ENCODE data around the gene OTOP2.

The OTOP2 gene

DNA sequence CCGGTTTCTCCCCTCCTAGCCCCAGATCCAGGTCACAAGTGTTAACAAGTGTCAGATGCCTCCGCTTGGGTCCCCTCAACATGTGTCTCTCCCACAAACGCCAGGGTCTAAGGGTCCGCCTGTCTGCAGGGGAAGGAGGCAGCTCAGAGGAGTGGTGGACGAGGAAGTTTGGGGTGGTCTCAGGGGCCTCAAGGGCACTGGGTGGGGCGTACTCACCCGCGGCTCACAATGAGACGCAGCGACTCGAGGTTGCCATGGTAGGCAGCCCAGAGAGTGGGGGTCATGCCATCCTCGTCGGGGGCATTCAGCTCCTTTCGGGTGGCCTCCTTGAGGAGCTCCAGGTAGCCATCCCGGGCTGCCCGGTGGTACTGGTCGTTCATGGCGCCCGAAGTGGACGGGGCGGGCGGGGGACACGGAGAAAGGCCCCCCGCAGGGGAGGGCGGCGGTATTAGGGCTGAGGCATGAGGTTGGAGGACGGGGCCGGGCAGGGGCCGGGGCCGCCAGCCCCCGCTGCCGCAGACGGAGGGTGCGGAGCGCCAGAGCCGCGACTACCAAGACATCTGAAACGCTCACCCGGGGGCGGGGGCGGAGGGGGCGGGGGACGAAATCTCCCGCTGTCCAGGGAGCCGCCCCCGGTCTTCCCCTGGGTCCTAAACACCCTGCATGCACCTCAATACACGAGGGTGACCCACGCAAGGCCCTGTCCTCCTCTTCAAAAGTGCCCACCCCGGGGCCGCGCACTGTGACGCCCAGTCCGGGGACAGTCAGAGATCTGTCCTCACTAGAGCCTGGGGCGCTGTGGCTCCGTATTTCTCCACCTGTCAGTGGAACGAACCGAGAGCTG, 1.2 kb upstream of the OTOP2 start, which contains the start of gene USH1G:
TSS of gene USH1G (minus strand) at position 562 of the 844 bp plus-strand sequence. CDS start at position 380, 182 bp downstream.
- peak; percentile 45 for DNase-seq (ENCODE audit: insufficient read length, low spot score)
- no peak for FAIRE-seq

DNA sequence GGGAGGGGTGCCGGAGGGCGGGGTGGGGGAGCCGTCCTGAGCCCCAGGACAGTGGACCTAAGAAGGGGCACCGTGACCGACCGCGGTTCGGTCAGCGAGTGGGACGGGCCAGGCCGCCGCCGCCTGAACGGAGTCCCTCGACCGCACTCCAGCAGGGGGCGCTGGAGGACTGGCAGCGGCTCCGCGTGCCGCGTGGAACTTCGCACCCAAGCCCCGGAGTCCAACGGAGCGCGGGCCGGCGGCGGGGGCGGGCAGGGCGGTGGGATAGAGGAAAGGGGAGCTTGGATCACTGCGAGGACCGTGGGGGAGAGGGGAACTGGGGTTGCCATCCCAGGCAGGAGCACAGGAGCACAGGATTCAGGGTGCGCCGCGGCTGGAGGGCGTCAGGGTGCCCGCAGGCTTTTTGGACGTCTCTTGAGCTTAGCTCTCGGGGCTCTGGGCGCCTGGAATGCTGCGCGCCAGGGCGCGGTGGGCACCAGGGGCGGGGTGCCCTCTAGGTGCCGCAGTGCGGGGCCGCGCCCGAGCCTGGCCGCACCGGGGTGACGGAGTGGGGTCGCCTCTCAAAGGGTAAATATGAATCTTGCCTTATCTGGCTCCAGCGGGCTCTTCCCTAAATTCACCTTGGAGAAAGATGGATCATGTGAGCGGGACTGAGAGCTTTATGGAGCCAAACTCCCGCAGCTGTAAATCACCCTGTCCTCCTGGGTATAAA, 379 bp upstream of the OTOP2 start:
- FAIRE-seq, result no peak
- DNase-seq (ENCODE audit: insufficient read length, low spot score), result peak; percentile 90

DNA sequence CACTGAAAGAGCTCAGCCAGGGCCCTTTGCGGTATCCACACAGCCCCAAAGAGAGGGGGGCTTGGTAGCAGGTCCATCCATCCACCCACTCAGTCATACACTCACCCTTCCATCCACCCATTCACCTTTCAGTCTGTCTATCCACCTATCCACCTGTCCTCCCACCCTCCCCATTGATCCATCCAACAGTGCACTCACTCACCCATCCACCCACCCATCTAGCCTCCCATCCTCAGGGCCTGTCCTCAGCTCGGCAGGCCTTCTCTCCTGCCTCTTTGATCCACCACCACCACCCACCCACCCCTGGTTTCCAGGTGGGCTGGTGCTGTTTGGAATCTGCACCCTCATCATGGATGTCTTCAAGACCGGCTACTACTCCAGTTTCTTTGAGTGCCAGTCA, 1.2 kb downstream of the OTOP2 start:
- FAIRE-seq, result no peak
- DNase-seq (ENCODE audit: insufficient read length, low spot score), result no peak

DNA sequence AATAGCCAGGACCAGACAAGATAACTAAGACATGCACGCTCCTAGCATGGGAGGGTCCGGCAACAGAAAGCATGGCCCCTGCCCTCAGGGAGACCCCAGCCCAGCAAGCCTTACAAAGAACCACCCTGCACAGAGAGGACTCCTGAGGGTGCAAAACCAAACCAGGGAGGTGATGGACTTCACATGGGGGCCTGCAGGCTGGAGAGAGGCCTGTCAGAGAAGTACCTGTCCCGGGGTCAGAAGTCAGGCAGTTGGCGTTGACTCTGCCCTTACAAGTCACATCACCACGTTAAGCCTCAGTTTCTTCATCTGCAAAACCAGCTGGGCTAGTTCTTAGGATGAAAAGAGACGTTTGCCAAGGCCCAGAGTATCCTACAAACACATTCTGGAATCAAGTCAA, 4.7 kb downstream of the OTOP2 start:
- no peak for DNase-seq (ENCODE audit: insufficient read length, low spot score)
- no peak for FAIRE-seq

DNA sequence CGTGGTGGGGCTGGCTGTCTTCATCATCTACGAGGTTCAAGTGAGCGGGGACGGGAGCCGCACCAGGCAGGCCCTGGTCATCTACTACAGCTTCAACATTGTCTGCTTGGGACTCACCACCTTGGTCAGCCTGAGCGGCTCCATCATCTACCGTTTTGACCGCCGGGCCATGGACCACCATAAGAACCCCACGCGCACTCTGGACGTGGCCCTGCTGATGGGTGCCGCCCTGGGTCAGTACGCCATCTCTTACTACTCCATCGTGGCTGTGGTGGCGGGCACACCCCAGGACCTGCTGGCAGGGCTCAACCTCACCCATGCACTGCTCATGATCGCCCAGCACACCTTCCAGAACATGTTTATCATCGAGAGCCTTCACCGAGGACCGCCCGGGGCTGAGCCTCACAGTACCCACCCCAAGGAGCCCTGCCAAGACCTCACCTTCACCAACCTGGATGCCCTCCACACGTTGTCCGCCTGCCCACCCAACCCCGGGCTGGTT, 6.5 kb downstream of the OTOP2 start:
- FAIRE-seq, result no peak
- DNase-seq (ENCODE audit: insufficient read length, low spot score), result no peak

DNA sequence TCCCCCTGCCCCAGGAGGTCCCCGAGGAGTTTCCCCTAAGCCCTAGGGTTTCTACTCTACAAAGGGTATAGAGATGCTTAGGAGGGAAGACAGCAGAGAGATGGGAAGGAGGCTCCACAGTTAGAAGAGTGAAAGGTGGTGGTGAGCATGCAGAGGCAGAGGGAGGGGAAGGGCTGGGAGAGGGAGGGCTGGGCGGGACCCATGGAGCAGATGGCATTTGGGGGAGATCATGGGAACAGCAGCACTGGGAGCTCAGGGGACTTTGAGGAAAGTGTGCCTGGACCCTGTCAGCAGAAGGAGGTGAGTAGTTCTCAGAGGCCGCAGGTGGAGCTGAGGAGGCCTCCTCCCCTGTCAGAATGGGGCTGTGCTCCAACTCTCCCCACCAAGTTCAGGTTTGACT, 11.0 kb downstream of the OTOP2 start:
- FAIRE-seq, result no peak

DNA sequence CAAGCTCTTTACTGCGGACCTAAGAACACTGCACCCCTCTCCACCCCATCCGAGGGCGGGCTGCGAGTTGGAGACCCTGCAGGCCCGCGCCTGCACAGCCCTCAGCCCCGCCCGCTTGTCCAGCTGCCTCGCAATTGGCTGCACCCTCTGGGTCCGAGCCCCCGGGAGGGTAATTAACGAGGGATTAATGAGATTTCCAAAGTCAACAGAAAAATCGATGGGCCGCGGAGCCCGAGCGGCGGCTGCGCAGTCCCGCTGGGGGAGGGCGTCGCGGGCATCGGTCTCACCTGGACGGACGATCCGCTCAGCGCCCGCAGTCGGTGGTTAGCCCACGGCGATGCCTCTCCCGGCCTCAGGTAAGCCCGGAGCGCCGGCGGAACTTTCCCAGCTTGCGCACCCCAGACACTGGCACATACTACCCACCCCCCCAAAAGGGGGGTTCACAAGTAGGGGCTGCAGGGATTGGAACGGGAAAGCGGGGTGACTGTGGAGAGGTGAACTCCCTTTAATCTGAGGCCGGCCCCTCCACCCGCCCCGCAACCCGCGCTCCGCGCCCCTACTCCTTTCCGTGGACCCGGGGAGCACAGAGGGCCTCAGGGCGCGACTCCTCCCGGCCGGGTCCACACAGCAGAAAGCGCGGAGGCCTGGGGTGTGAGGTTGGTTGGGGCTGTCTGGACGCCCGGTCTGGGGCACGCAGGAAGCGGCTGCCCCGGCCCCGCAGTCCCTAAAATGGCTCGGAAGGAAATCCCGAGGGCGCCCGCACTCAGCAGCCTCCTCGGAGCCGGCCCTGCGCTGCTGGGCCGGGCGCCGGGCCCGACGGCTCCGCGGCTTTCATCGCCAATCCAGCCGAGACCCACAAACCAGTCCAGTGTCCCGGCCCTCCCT, 11.8 kb downstream of the OTOP2 start, which contains the start of gene OTOP3:
TSS of gene OTOP3 (plus strand) at position 314 of the 885 bp plus-strand sequence. CDS start at position 338, 24 bp downstream.
- FAIRE-seq, result no peak
- DNase-seq (ENCODE audit: insufficient read length, low spot score), result no peak

More for the DNA sequence above, 11.0 kb downstream of the OTOP2 start:
- DNase-seq (ENCODE audit: insufficient read length, low spot score), result no peak

DNA sequence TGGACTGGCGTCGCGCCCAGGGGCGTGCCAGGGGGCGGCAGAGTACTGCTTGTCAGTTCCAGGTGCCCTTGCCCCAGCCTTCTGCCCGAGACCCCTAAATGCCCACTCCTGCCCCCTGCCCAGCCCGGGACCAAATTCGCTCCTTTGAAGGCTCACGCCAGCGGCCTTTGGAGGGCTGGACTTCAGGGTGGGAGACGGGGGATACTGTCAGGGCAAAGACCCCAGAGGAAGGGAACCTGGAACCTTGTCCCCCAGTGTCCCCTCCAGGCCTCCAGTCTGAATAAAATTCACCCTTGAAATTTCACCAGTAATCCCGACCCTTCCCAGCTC, 12.4 kb downstream of the OTOP2 start:
- FAIRE-seq, result no peak
- DNase-seq (ENCODE audit: insufficient read length, low spot score), result no peak

DNA sequence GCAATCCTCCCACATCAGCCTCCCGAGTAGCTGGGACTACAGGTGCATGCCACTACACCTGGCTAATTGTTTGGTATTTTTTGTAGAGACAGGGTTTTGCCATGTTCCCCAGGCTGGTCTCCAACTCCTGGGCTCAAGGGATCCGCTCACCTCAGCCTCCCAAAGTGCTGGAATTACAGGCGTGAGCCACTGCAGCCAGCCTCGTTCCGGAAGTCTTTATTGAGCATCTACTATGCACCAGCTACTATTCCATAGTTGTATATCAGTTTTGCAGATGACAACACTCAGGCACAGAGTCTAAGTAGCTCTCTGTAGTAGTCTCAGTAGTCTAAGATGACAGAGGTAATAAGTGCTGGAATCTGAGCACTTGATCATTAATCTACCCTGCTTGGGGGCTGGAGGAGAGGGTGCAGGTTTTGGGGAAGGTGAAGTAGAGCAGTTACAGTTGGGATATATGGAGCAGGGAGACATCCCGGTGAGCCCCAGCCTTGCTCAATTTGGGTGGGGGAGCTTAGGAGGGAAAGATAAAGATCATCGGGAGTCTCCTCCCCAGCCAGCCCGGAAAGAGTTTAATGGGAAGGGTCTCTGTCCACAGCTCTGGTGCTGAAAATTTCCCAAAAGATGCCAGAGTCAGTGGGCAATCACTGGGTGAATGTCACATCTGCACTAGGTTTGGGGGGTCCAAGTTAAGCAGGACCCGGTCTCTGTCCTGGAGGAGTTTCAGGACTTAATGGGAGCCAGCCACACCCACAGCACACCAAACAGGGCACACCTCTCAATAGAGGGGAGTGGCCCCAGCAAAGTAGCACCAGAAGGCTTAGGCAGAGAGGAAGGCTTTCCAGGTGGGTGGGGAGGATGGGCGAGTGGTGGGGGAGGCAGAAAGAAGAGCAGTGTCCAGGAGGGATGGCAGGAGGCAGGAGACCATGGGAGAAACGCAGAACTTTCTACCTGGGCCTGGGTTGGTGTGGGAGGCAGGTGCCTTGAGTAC, 13.3 kb downstream of the OTOP2 start:
- FAIRE-seq, result no peak
- no peak for DNase-seq (ENCODE audit: insufficient read length, low spot score)

DNA sequence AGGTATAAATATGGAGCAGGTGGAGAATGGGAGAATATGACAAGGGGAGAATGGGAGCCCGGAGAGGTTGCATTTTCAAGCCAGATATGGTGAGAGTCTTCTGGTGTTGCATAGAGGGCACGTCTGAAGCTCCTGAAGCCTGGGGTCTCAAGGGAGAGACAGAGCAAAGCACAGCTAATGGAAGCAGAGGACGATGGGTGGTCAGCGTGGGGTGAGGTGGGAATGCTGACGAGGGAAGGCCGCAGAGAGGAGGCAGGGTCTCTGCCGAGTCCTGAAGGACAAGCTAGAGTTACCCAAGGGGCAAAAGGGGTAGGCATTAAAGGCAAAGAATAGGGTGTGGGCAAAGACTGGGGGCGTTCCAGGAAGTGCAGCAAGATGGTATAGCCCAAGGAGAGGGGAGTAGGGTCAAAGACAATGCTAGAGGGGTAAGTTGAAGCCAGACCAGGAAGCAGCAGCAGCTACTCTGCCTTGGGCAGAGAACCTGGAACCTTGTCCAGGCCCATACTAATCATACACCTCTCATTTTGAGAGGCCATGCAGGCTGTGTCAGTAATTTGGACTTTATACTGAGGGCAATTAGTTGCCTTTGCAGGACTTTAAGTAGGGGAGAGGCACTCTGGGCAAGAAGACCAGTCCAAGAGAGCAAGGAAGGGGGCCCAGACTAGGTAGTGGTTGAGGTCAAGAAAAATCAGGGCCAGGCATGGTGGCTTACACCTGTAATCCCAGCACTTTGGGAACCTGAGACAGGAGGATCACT, 14.3 kb downstream of the OTOP2 start:
- no peak for FAIRE-seq
- no peak for DNase-seq (ENCODE audit: insufficient read length, low spot score)

DNA sequence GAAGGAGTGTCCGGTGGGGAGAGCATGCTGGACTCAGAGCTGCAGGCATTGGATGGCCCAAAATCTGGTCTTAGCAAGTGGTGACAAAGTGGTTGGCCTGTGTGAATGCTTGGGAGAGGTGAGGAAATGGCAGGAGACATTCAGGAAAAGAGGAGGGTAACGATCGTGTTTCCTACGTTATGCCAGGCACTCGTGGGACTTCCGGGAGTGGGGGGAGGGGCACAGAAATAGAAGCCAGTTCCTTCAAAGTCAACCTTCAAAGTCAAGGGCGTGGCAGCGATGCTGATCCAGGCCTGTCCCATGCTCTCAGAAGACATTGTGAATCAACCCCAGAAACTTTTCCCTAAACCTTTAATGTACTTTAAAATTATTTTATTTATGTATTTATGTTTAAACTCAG, 15.5 kb downstream of the OTOP2 start:
- DNase-seq (ENCODE audit: insufficient read length, low spot score), result no peak
- no peak for FAIRE-seq

DNA sequence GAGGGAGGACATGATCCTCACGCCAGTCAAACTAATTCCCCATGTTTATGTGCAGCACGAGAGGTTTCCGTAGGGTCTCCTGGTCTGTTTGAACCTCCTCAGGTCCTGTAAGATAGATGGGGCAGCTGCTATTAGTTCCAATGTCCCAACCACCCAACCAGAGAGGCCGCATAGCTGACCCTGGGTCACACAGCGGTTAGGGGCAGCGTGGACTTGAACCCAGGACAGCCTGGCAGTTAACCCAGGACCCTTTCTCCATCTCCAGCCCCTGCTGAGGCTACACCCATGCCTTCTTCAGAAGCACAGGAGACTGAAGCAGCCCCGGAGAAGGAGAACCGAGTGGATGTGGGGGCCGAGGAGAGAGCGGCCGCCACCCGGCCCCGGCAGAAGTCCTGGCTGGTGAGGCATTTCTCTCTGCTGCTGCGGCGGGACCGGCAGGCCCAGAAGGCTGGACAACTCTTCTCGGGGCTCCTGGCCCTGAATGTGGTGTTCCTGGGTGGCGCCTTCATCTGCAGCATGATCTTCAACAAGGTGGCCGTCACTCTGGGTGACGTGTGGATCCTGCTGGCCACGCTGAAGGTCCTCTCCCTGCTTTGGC, 17.2 kb downstream of the OTOP2 start:
- no peak for DNase-seq (ENCODE audit: insufficient read length, low spot score)
- no peak for FAIRE-seq

DNA sequence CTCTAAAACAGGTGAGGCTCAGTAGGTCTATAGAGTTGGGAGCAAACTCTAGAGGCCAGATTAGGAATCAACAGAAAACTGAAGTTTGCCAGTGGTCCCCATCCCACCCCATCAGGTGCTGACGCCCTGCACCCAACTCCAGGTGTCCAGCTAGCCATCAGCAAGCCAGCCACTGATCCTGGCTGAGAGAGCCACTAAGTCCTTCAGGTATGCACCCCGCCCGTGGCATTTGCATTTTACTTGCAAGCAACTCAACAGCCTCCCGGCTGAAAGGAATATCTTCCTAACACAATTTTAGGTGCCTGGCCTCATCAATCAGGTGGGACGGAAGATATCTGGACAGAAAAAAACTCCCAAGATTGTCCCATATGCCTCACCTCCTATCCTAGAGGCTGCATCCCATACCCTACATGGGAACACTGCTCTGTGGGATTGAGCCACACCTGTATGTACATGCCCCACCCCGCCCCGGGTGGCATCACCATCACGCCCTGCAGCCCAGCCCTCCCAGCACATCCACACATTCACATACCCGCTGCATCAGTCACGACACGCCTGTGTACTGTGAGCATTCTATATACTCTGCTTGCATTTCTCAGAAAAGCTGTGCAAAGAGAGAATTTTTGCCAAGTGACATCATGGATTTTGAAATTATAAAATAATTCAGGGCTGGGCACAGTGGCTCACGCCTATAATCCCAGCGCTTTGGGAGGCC, 19.9 kb downstream of the OTOP2 start:
- FAIRE-seq, result no peak
- DNase-seq (ENCODE audit: insufficient read length, low spot score), result no peak

DNA sequence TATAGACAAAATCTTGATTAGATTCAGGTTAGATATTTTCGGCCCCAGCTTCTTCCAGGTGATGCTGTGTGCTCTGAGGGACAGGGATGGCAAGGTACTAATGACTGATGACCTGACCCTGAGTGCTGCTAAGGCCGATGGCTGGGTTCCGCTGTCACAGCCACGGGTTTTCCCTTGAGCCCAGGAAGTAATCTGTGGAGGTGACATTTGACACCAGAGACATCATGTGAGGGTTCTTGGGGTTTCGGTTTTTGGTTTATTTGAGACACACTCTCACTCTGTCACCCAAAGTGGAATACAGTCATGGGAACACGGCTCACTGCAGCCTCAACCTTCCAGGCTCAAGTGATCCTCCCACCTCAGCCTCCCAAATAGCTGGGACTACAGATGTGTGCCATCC, 21.5 kb downstream of the OTOP2 start:
- peak; percentile 61 for DNase-seq (ENCODE audit: insufficient read length, low spot score)
- FAIRE-seq, result peak; percentile 55

DNA sequence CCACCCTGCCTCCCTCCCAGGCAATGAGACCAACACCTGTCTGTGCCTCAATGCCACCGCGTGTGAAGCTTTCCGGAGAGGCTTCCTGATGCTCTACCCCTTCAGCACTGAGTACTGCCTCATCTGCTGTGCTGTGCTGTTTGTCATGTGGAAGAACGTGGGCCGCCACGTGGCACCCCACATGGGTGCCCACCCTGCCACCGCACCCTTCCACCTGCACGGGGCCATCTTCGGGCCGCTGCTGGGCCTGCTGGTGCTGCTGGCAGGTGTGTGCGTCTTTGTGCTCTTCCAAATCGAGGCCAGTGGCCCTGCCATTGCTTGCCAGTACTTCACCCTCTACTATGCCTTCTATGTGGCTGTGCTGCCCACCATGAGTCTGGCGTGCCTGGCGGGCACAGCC, 22.6 kb downstream of the OTOP2 start:
- no peak for FAIRE-seq
- no peak for DNase-seq (ENCODE audit: insufficient read length, low spot score)

DNA sequence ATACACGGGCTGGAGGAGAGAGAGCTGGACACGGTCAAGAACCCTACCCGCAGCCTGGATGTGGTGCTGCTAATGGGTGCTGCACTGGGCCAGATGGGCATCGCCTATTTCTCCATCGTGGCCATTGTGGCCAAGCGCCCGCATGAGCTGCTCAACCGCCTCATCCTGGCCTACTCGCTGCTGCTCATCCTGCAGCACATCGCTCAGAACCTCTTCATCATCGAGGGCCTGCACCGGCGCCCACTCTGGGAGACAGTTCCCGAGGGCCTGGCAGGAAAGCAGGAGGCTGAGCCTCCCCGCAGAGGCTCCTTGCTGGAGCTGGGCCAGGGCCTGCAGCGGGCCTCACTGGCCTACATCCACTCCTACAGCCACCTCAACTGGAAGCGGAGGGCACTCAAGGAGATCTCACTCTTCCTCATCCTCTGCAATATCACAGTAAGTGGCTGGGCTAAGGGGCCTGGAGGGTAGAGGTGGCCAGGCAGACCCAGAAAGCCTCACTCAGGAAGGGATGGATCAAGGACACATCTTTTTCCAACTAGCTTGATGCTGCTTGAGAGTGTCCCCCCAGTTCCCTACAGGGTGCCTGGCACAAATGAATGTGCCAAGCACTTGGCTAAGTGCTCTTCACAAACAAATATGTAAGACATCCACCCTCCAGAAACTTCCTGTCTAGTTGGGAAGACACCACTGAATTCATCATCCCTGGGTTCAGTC, 23.1 kb downstream of the OTOP2 start:
- no peak for FAIRE-seq
- no peak for DNase-seq (ENCODE audit: insufficient read length, low spot score)

DNA sequence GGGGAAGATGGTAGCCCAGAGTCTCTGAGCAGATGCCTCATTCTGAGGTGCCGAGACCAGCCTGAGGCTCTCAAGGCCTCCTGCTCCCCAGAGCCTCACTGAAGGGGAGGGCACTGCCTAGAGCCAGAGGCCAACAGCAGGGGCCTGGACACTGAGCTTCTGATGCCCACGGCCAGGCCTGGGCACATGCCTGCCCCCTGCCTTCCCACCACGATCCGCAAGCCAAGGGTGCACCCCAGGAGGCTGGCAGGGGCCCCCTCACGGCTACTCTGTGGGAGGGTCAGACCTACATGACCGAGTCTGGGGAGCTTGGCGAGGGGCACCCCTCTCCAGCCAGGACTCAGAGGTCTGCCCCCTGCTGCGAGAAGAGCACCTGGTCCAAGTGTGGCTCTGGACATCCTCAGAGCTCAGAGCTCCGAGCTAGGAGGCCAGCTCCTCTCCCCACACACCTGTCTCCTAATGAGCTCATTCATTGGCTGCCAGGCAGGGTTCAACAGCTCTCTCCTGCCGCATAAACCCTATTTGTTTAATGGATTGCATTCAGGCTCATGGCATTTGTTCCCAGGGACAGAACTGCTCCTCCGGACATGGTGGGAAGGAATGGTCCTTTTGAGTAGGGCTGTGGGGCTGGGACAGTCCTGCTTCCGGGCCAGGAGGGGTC, 25.5 kb downstream of the OTOP2 start:
- no peak for FAIRE-seq
- DNase-seq (ENCODE audit: insufficient read length, low spot score), result no peak
